WTC11 (cell line): ENCODE results near the gene HDAC9. TPM values are rescaled to one million over a fixed set of nuclear protein-coding genes. Genes with fewer than 3 reads are reported as not detected.

Experiments used
- ATAC-seq: fragments of 200-7000 bp; cut with Tn5 transposase; 2 replicates; pipeline ENCODE4 v1.10.0; 2021; ENCODE audit warnings: mild to moderate bottlenecking, moderate library complexity
- CTCF ChIA-PET: fragments of 300-600 bp; sonication (Branson Sonifier 250); formaldehyde crosslinking; loops from one replicate; lab custom pipeline; 2021; ENCODE audit warnings: antibody characterized with exemption; lab: Charles Lee
- POLR2A ChIA-PET: fragments of 350-600 bp; sonication (Branson Sonifier 250); formaldehyde crosslinking; loops from one replicate; lab custom pipeline; 2021; ENCODE audit warnings: antibody characterized with exemption; lab: Charles Lee
- DNase-seq: peaks from one replicate; pipeline ENCODE4 v3.0.0; 2021; ENCODE audit warnings: low spot score
- H3K27ac Mint-ChIP-seq: 2 replicates; pipeline ENCODE4 v1.8.0; 2021; ENCODE audit warnings: mixed read lengths
- H3K27me3 Mint-ChIP-seq: 2 replicates; pipeline ENCODE4 v1.8.0; 2021; ENCODE audit warnings: low read depth, mild to moderate bottlenecking, moderate library complexity, mixed read lengths
- H3K36me3 Mint-ChIP-seq: 2 replicates; pipeline ENCODE4 v1.8.0; 2021; ENCODE audit warnings: mixed read lengths
- H3K4me1 Mint-ChIP-seq: 2 replicates; pipeline ENCODE4 v1.8.0; 2022; ENCODE audit warnings: mixed read lengths
- H3K4me3 Mint-ChIP-seq: 2 replicates; pipeline ENCODE4 v1.8.0; 2021; ENCODE audit warnings: mild to moderate bottlenecking, moderate library complexity, mixed read lengths
- H3K9me3 Mint-ChIP-seq: 2 replicates; pipeline ENCODE4 v1.8.0; 2021; ENCODE audit warnings: mixed read lengths
- GABPB1 ChIP-seq: sonication (generic); formaldehyde crosslinking; IDR thresholded peaks from 2 replicates; pipeline ENCODE4 v1.8.1; 2023; ENCODE audit warnings: mild to moderate bottlenecking, missing genetic modification reagents
- GTF2I ChIP-seq: fragments of 250-450 bp; sonication (Bioruptor Pico); conservative IDR thresholded peaks from 2 replicates; pipeline ENCODE4 v1.4.0; 2021; ENCODE audit warnings: mild to moderate bottlenecking
- HMGA2 ChIP-seq: fragments of 250-450 bp; sonication (Bioruptor Pico); IDR thresholded peaks from 2 replicates; pipeline ENCODE4 v1.4.0; 2021; ENCODE audit warnings: mild to moderate bottlenecking, moderate library complexity
- MXD4 ChIP-seq: fragments of 250-450 bp; sonication (Bioruptor Pico); IDR thresholded peaks from 2 replicates; pipeline ENCODE4 v1.8.0; 2021; ENCODE audit warnings: mild to moderate bottlenecking, moderate library complexity, borderline replicate concordance
- MYBL2 ChIP-seq: sonication (generic); formaldehyde crosslinking; IDR thresholded peaks from 2 replicates; pipeline ENCODE4 v1.8.1; 2023; ENCODE audit warnings: mild to moderate bottlenecking, moderate library complexity, missing genetic modification reagents
- OVOL2 ChIP-seq: fragments of 250-450 bp; sonication (Bioruptor Pico); IDR thresholded peaks from 2 replicates; pipeline ENCODE4 v1.9.0; 2021; ENCODE audit warnings: mild to moderate bottlenecking, borderline replicate concordance
- TP53 ChIP-seq: sonication (generic); formaldehyde crosslinking; IDR thresholded peaks from 2 replicates; pipeline ENCODE4 v1.8.1; 2023; ENCODE audit warnings: mild to moderate bottlenecking, missing genetic modification reagents
- ZBTB21 ChIP-seq: sonication (generic); formaldehyde crosslinking; IDR thresholded peaks from 2 replicates; pipeline ENCODE4 v1.8.1; 2023; ENCODE audit warnings: mild to moderate bottlenecking, missing genetic modification reagents, borderline replicate concordance
- total RNA-seq: library from RNA; stranded (reverse); gene quantifications from 3 replicates; pipeline ENCODE4 v1.2.3, GENCODE V29; 2021
- TF ChIP-seq, protein P1 (sequence below): sonication (generic); formaldehyde crosslinking; IDR thresholded peaks from 2 replicates; pipeline ENCODE4 v1.8.1; 2023; ENCODE audit warnings: mild to moderate bottlenecking, missing genetic modification reagents, moderate library complexity
- TF ChIP-seq, protein P2 (sequence below): sonication (generic); formaldehyde crosslinking; IDR thresholded peaks from 2 replicates; pipeline ENCODE4 v1.8.1; 2022; ENCODE audit warnings: mild to moderate bottlenecking, moderate library complexity, missing genetic modification reagents
- TF ChIP-seq, protein P3 (sequence below): fragments of 250-450 bp; sonication (Bioruptor Pico); IDR thresholded peaks from 2 replicates; pipeline ENCODE4 v1.9.0; 2021; ENCODE audit warnings: moderate library complexity, mild to moderate bottlenecking, inconsistent platforms, borderline replicate concordance
- TF ChIP-seq, protein P4 (sequence below): sonication (generic); formaldehyde crosslinking; IDR thresholded peaks from 2 replicates; pipeline ENCODE4 v1.8.0; 2022; ENCODE audit warnings: mild to moderate bottlenecking, missing genetic modification reagents
- TF ChIP-seq, protein P5 (sequence below): sonication (generic); formaldehyde crosslinking; IDR thresholded peaks from 2 replicates; pipeline ENCODE4 v1.8.1; 2023; ENCODE audit warnings: mild to moderate bottlenecking, missing genetic modification reagents
- TF ChIP-seq, protein P6 (sequence below): fragments of 250-450 bp; sonication (Bioruptor Pico); IDR thresholded peaks from 2 replicates; pipeline ENCODE4 v1.8.0; 2021; ENCODE audit warnings: mild to moderate bottlenecking
- TF ChIP-seq, protein P7 (sequence below): fragments of 250-450 bp; sonication (Bioruptor Pico); IDR thresholded peaks from 2 replicates; pipeline ENCODE4 v1.9.0; 2021; ENCODE audit warnings: mild to moderate bottlenecking
- TF ChIP-seq, protein P8 (sequence below): fragments of 250-450 bp; sonication (Bioruptor Pico); IDR thresholded peaks from 2 replicates; pipeline ENCODE4 v1.9.0; 2021; ENCODE audit warnings: mild to moderate bottlenecking

HDAC9 gene
- total RNA-seq, 1 experiment from 2014 or later: 18.8 TPM

DNA sequence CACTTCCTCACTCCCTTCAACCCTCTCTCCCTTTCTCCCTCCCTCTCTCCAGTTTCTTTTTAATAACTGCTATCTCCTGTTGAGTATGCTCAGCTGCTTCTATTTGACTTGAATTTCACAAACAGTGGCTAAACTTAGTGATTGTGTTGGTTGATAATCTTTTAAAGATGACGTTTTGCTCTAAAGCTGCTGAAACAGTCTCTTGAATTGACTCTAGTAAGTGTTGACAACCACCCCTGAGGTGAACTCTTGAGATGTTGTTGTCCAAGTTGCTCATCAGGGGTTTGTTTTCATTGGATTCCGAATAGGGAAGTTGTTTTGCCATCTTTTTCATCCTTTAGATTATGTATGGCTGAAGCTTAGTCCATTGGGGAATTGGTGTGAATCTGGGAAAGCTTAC is 445.7 kb downstream of the HDAC9 start (continued):
- TF ChIP-seq, protein P1, sequence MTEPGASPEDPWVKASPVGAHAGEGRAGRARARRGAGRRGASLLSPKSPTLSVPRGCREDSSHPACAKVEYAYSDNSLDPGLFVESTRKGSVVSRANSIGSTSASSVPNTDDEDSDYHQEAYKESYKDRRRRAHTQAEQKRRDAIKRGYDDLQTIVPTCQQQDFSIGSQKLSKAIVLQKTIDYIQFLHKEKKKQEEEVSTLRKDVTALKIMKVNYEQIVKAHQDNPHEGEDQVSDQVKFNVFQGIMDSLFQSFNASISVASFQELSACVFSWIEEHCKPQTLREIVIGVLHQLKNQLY (CRISPR knock-in tag): no peak

DNA sequence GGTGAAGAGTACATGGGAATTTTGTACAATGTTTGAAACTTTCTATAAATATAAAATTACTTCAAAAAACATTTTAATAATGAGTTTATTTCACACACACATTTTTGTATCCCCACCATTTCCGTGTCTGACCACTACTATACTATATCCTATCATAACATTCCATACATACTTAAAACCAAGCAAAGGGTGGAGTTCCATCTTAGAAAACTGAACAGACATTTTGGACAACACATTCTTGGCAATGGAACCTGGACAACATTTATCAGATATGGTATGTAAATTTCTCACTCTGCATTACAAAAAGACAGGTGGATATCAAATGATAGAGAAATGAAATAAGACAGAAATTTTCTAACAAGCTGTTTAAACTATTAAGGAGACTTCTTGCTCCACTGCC is 453.0 kb downstream of the HDAC9 start:
- ChIA-PET POLR2A (no interaction called here), CTCF (interaction anchor here (0.6 kb wide), 1 partner anchor 41 kb away, joined by 3 read pairs; no protein-coding TSS in a partner anchor)
- TF ChIP-seq MXD4 (no peak), ZBTB21 (CRISPR knock-in tag) (no peak), OVOL2 (no peak)
- TF ChIP-seq, protein P2, sequence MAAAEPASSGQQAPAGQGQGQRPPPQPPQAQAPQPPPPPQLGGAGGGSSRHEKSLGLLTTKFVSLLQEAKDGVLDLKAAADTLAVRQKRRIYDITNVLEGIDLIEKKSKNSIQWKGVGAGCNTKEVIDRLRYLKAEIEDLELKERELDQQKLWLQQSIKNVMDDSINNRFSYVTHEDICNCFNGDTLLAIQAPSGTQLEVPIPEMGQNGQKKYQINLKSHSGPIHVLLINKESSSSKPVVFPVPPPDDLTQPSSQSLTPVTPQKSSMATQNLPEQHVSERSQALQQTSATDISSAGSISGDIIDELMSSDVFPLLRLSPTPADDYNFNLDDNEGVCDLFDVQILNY (CRISPR knock-in tag): no peak
- TF ChIP-seq, protein P3, sequence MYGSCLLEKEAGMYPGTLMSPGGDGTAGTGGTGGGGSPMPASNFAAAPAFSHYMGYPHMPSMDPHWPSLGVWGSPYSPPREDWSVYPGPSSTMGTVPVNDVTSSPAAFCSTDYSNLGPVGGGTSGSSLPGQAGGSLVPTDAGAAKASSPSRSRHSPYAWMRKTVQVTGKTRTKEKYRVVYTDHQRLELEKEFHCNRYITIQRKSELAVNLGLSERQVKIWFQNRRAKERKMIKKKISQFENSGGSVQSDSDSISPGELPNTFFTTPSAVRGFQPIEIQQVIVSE (CRISPR knock-in tag): no peak
- TF ChIP-seq, protein P4, sequence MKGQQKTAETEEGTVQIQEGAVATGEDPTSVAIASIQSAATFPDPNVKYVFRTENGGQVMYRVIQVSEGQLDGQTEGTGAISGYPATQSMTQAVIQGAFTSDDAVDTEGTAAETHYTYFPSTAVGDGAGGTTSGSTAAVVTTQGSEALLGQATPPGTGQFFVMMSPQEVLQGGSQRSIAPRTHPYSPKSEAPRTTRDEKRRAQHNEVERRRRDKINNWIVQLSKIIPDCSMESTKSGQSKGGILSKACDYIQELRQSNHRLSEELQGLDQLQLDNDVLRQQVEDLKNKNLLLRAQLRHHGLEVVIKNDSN: no peak

DNA sequence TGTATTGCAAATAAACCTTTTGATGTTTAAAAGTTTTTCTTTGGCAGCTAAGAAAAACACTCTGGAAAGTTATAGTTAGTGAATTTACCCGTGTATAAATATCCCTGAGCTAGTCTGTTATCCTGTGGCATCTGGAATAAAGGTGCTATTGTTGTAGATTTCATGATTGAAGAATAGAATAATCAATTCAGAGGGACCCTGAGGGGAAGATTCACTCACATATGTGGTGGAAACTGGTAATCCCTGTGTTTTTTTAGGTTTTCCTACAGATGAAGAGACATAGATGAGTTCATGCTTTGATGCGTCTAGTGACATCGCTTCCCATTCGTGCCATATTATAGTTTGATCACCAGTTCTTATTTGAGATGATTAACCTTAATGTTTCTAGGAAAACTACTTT is 457.3 kb downstream of the HDAC9 start:
- CTCF ChIA-PET: no interaction called here
- no peak overlapping the region for H3K27ac Mint-ChIP-seq
- no peaks in the 10 kb centered on the region for H3K9me3 Mint-ChIP-seq
- TF ChIP-seq GABPB1: no peak
- TF ChIP-seq, protein P5, sequence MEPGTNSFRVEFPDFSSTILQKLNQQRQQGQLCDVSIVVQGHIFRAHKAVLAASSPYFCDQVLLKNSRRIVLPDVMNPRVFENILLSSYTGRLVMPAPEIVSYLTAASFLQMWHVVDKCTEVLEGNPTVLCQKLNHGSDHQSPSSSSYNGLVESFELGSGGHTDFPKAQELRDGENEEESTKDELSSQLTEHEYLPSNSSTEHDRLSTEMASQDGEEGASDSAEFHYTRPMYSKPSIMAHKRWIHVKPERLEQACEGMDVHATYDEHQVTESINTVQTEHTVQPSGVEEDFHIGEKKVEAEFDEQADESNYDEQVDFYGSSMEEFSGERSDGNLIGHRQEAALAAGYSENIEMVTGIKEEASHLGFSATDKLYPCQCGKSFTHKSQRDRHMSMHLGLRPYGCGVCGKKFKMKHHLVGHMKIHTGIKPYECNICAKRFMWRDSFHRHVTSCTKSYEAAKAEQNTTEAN (CRISPR knock-in tag): no peak
- TF ChIP-seq GTF2I (CRISPR knock-in tag): no peak
- TF ChIP-seq MYBL2 (CRISPR knock-in tag): no peak
- TF ChIP-seq TP53: no peak
- TF ChIP-seq HMGA2: no peak
- TF ChIP-seq MXD4: no peak
- TF ChIP-seq, protein P6, sequence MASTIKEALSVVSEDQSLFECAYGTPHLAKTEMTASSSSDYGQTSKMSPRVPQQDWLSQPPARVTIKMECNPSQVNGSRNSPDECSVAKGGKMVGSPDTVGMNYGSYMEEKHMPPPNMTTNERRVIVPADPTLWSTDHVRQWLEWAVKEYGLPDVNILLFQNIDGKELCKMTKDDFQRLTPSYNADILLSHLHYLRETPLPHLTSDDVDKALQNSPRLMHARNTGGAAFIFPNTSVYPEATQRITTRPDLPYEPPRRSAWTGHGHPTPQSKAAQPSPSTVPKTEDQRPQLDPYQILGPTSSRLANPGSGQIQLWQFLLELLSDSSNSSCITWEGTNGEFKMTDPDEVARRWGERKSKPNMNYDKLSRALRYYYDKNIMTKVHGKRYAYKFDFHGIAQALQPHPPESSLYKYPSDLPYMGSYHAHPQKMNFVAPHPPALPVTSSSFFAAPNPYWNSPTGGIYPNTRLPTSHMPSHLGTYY: no peak
- TF ChIP-seq OVOL2: no peak
- TF ChIP-seq, protein P7, sequence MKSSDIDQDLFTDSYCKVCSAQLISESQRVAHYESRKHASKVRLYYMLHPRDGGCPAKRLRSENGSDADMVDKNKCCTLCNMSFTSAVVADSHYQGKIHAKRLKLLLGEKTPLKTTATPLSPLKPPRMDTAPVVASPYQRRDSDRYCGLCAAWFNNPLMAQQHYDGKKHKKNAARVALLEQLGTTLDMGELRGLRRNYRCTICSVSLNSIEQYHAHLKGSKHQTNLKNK: no peak
- TF ChIP-seq, protein P8, sequence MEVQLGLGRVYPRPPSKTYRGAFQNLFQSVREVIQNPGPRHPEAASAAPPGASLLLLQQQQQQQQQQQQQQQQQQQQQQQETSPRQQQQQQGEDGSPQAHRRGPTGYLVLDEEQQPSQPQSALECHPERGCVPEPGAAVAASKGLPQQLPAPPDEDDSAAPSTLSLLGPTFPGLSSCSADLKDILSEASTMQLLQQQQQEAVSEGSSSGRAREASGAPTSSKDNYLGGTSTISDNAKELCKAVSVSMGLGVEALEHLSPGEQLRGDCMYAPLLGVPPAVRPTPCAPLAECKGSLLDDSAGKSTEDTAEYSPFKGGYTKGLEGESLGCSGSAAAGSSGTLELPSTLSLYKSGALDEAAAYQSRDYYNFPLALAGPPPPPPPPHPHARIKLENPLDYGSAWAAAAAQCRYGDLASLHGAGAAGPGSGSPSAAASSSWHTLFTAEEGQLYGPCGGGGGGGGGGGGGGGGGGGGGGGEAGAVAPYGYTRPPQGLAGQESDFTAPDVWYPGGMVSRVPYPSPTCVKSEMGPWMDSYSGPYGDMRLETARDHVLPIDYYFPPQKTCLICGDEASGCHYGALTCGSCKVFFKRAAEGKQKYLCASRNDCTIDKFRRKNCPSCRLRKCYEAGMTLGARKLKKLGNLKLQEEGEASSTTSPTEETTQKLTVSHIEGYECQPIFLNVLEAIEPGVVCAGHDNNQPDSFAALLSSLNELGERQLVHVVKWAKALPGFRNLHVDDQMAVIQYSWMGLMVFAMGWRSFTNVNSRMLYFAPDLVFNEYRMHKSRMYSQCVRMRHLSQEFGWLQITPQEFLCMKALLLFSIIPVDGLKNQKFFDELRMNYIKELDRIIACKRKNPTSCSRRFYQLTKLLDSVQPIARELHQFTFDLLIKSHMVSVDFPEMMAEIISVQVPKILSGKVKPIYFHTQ (CRISPR knock-in tag): no peak
- ATAC-seq (no peak), DNase-seq (no peak)
- H3K4me1 Mint-ChIP-seq: no peaks in the 10 kb centered on the region
- no peaks in the 10 kb centered on the region for H3K36me3 Mint-ChIP-seq
- POLR2A ChIA-PET: interaction anchor here (0.6 kb wide), 1 partner anchor 311 kb away, joined by 3 read pairs; no protein-coding TSS in a partner anchor
- H3K4me3 Mint-ChIP-seq: no peak overlapping the region
- H3K27me3 Mint-ChIP-seq: no peaks in the 10 kb centered on the region

More for the DNA sequence above, 453.0 kb downstream of the HDAC9 start:
- H3K27ac Mint-ChIP-seq: no peak overlapping the region
- H3K4me3 Mint-ChIP-seq: no peak overlapping the region
- DNase-seq (no peak), ATAC-seq (no peak)
- H3K9me3 Mint-ChIP-seq: no peaks in the 10 kb centered on the region
- peaks cover 5% of the 10 kb centered on the region for H3K4me1 Mint-ChIP-seq
- H3K36me3 Mint-ChIP-seq: no peaks in the 10 kb centered on the region
- no peaks in the 10 kb centered on the region for H3K27me3 Mint-ChIP-seq
